ENCODE data around the gene FEM1A. TPM values are rescaled to one million over a fixed set of nuclear protein-coding genes. Genes with fewer than 3 reads are reported as not detected.
"Not testable (repeated sequence)": the region's sequence is repeated elsewhere in the genome, so short reads cannot be mapped to it uniquely, and the experiment has no call there.

Gene FEM1A
- polyA plus RNA-seq, 5 donors = 1.4 to 2.4 (median 1.6) TPM

DNA sequence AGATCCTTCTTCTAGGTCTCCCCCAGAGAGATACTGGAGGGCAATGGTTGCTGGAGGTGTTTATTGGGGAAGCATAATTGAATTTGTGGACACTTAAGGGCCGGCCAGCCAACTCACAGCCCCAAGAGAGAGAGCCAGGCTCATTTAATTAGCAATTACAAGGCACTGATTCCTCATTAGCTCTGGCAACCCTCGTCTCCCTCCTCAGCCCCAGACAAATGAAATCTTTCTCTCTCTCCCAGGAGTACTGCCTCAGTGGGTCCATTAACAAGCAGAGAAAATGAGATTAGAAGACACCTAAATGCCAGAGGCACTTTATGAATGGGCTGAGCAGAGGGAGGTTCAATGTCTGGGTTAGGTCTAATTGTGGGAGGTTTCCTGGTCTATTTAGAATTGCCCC is 19.0 kb upstream of the FEM1A start:
- DNase-seq = no peak

GRCh38 chr19:4773047-4773640 is 18.4 kb upstream of the FEM1A start:
- no peak for DNase-seq

DNA sequence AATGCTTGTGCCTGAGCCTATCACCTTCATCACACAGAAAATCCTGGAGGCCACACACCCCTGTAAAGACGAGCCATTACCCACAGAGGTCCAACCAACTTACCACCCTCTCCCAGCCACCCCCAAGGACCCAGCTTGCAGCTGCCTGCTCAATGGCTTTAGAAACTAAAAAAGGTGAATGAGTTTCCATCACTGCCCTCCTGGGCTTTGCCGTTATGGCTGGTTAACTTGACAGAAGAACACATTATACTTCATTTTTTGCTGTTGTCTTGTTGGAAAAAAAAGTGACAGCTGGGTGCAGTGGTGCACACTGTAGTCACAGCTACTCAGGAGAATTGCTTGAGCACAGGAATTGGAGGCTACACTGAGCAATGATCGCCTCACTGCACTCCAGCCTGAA is 17.4 kb upstream of the FEM1A start:
- no peak for DNase-seq

DNA sequence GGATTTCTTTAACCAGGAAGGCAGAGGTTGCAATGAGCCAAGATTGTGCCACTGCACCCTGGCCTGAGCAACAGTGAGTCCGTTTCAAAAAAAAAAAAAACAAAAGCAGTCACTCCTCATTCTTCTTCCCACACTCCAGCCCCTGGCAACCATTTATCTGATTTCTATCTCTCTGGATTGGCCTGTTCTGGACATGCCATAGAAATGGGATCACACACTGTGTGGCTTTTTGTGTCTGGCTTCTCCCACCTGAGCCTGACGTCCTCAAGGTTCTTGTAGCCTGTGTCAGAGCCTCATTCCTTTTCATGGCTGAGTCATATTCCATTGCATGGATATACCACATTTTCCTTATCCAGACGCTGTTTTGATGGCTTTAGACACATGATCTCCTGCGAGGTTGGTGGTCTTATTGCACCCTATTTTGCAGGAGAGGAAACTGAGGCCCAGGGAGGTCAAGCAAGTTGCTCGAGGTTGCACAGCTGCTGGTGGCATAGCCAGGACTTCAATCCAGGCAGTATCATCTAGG is 15.8 kb upstream of the FEM1A start:
- no peak for DNase-seq

- DNase-seq = no peak
Measured at GRCh38 chr19:4776436-4777211, 14.9 kb upstream of the FEM1A start.

- DNase-seq = not testable (repeated sequence)
Measured at GRCh38 chr19:4778124-4778523, 13.4 kb upstream of the FEM1A start.

DNA sequence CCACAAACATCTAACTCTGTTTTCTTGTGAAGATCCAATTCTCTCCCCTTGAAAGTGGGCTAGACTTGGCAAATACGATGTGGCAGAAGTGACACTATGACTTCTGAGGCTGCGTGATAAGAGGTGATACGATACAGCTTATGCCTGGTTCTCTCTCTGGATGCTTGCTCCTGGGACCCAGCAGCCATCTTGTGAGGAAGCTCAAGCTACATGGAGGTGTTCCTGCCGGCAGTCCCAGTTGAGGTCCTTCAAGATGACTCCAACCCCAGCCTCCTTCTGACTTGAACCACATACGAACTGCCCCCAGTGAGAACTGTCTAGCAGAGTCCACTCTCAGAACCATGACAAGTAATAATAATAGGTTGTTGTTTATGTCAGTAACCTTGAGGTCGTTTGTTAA is 10.7 kb upstream of the FEM1A start:
- DNase-seq = no peak

DNA sequence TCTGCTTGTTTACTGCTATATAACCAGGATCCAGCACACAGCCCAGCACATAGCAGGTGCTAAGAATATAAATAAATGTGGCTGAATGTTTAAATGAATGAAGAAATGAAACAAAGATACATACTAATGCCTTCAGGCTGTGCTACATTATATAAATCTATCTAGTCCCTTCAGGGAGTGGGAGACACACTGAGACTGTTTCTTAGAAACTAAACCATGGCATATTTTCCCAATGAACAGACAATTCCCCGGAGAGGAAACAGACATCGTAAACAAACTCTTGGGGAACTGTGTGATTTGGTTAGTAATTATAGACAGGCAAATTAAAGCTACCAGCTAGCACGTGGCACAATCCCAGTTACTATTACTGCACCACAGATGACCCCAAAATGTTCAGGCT is 9.7 kb upstream of the FEM1A start:
- no peak for DNase-seq

DNA sequence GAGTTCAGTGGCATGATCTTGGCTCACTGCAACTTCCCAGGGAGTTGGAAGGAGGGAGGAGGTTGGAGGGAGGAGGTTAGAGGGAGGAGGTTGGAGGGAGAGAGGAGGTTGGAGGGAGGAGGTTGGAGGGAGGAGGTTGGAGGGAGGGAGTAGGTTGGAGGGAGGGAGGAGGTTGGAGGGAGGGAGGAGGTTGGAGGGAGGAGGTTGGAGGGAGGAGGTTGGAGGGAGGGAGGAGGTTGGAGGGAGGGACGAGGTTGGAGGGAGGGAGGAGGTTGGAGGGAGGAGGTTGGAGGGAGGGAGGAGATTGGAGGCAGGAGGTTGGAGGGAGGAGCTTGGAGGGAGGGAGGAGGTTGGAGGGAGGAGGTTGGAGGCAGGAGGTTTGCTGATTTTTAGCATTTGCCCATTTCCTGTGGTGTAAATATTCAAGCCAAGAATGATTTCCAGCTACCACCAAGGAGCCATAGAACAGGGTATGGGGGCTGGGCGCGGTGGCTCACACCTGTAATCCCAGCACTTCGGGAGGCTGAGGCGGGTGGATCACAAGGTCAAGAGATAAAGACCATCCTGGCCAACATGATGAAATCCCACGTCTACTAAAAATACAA is 5.0 kb upstream of the FEM1A start:
- DNase-seq = not testable (repeated sequence)

DNA sequence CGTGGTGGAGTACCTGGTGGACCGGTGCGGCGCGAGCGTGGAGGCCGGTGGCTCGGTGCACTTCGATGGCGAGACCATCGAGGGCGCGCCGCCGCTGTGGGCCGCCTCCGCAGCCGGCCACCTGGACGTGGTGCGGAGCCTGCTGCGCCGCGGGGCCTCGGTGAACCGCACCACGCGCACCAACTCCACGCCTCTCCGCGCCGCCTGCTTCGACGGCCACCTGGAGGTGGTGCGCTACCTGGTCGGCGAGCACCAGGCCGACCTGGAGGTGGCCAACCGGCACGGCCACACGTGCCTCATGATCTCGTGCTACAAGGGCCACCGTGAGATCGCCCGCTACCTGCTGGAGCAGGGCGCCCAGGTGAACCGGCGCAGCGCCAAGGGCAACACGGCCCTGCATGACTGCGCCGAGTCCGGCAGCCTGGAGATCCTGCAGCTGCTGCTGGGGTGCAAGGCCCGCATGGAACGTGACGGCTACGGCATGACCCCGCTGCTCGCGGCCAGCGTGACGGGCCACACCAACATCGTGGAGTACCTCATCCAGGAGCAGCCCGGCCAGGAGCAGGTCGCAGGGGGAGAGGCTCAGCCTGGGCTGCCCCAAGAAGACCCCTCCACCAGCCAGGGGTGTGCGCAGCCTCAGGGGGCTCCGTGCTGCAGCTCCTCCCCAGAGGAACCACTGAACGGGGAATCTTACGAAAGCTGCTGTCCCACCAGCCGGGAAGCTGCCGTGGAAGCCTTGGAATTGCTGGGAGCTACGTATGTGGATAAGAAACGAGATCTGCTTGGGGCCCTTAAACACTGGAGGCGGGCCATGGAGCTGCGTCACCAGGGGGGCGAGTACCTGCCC is 708 bp downstream of the FEM1A start:
- DNase-seq = not testable (repeated sequence)

- DNase-seq = not testable (repeated sequence)
Measured at GRCh38 chr19:4792866-4793195, 1.3 kb downstream of the FEM1A start.

GRCh38 chr19:4793278-4793677 is 1.7 kb downstream of the FEM1A start:
- not testable (repeated sequence) for DNase-seq

DNA sequence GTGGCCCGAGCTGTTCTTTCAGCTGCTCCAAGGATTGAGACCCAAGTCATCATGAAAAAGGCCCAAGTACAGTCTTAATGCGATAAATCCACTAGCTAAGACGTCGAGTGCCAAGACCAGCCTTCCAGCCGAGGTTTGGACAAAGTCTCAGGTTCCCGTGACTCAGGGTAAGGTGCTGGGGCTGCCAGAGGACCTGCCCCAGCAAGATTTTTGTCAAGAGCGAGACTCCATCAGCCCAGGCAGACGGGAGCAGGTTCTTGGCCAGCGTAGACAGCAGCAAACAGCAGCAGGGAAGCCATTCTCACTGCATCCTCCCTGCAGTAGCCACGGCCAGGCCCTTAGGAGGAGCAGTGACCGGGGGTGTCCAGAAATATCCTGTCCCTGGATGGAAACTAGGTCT is 3.4 kb downstream of the FEM1A start:
- no peak for DNase-seq

DNA sequence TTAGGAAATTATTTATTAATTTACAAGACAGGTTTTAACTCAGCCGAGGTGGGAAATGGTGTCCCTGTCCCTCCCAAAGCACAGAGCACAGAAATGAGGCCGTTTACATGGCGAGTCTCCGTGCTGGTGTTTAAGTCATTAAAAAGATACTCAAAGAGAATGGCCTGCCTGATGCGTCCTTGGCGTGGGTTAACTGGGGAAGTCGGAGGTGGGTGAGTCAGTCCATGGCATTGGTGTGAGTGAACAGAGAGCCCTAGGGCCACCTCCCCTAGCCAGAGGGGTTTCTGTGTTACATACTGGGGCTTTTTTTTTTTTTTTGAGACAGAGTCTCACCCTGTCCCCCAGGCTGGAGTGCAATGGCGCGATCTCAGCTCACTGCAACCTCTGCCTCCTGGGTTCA is 3.9 kb downstream of the FEM1A start:
- no peak for DNase-seq

GRCh38 chr19:4800591-4801081 is 9.1 kb downstream of the FEM1A start:
- peak; percentile 51 for DNase-seq

- DNase-seq = no peak
Measured at GRCh38 chr19:4801085-4801619, 9.6 kb downstream of the FEM1A start.

DNA sequence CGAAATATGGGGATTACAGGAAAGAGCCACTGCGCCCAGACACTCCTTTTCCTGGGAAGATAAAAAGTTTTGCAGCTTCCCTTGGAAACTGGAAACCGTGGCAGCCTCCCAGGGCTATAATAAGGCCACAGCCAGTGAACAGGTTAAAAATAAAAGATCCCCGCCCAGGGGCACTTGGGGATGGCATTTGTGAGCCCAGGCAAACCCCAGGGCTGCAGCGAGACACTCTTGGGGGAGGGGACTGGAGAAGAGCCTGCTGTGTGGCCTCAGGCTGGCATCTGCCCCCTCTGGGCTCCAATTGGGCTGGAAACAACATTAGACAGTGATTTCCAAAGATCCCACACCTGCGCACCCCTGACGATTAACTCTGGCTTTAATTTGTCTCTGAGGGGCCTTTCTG is 11.2 kb downstream of the FEM1A start:
- no peak for DNase-seq

DNA sequence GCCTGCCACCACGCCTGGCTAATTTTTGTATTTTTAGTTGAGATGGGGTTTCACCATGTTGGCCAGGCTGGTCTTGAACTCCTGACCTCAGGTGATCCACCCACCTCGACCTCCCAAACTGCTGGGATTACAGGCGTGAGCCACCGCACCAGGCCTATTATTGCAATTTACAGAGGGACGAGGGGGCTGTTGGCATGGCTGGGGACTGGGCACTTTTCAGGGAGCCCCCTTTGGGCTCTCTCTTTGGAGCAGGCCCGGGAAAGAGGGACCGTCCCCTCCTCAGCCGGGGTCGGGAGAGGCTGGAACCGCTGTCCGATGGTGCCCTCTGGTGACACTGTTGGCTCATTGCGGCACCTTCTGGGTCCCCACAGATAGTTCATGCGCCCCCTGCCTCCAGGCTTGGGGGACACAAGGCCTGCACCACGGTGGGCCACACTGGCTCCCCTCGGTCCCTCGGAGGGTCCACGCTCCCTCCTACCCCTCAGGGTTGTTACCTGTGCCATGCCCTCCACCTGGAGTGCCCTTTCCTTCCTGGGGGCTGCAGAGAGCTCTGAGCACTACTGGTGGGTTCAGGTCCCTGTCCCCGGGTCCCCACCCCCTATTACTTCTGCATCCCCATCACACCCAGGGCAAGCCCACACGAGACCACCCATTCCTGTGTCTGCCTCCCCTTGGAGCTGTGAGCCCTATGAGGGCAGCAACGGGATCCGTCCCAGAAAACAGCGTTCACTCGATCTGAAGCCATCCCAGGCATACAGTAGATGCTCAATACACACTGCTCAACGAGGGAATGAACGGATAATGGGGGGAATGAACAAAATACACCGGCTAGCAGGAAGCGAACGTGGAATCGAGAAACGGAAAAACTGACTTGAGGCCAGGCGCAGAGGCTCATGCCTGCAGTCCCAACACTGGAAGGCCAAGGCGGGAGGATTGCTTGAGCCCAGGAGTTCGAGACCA is 12.5 kb downstream of the FEM1A start:
- DNase-seq = peak in 1 of 2 donors; percentile 38

GRCh38 chr19:4805140-4805539 is 13.6 kb downstream of the FEM1A start:
- DNase-seq = not testable (repeated sequence)

DNA sequence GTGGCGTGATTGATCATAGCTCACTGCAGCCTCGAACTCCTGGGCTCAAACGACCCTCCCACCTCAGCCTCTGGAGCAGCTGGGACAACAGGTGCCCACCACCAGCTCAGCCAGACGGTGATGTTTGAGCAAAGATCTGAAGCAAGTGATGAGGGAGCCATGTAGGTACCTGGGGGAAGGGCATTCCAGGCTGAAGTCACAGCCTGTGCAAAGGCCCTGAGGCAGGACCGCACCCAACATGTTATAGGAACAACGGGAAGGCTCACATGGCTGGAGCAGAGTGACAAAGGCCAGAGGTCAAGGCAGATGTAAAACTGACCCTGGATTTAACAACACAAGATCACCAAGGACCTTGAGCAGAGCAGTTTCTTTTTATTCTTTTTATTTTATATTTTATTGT is 14.8 kb downstream of the FEM1A start:
- DNase-seq = no peak
